ENCODE data around the gene PTP4A1. TPM values are rescaled to one million over a fixed set of nuclear protein-coding genes. Genes with fewer than 3 reads are reported as not detected.
A peak's percentile ranks its signal among the peaks of the same experiment; 100 is the strongest.
"Not testable (repeated sequence)": the region's sequence is repeated elsewhere in the genome, so short reads cannot be mapped to it uniquely, and the experiment has no call there.

The PTP4A1 gene
- total RNA-seq, 1 donor from 2014 or later, result 17.5 TPM

DNA sequence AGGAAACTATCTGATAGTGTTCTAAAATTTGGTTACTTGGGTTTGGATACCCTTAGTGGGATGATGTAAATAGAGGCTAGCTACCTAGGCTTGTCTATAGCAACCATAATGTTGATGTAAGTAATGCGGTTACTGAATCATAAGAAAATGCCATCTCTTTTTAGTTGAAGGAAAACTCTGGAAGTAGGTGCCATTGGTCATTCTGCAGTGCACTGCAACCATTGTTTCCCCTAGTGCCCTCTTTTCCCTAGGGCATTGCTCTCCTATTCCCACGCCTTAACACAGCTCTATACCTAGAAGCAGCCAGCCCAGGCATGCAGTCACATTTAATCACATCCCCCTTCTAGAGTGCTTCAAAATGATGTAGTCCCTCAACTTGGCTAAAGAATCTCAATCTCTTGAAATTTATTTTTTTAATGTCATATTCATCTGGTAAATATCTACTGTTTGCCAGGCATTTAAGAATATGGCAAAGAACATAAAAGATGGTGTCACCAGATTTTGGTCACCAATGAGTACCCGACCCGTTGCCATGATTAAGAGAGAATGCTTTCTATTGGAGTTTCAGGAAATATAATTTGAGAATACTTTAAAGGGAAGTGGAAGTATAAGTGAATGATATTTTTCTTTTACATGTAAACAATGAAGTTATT lies 10.4 kb downstream of the PTP4A1 start:
- no peak for DNase-seq (ENCODE audit: low read depth in 2 of 2)

- no peak for DNase-seq (ENCODE audit: low read depth in 2 of 2)
These were observed 11.8 kb downstream of the PTP4A1 start for GRCh38 chr6:63584125-63584514.

DNA sequence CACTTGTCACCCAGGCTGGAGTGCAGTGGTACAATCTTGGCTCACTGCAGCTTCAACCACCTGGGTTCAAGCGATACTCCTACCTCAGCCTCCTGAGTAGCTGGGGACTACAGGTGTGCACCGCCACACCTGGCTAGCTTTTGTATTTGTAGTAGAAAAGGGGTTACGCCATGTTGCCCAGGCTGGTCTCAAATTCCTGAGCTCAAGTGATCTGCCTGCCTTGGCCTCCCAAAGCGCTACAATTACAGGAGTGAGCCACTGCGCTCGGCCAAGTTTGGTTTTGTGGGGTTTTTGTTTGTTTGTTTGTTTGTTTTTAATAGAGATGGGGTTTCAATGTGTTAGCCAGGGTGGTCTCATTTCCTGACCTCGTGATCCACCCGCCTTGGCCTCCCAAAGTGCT lies 12.3 kb downstream of the PTP4A1 start:
- DNase-seq (ENCODE audit: low read depth in 2 of 2), result no peak

- DNase-seq (ENCODE audit: low read depth in 2 of 2), result not testable (repeated sequence)
These were observed 13.4 kb downstream of the PTP4A1 start for GRCh38 chr6:63585652-63586051.

DNA sequence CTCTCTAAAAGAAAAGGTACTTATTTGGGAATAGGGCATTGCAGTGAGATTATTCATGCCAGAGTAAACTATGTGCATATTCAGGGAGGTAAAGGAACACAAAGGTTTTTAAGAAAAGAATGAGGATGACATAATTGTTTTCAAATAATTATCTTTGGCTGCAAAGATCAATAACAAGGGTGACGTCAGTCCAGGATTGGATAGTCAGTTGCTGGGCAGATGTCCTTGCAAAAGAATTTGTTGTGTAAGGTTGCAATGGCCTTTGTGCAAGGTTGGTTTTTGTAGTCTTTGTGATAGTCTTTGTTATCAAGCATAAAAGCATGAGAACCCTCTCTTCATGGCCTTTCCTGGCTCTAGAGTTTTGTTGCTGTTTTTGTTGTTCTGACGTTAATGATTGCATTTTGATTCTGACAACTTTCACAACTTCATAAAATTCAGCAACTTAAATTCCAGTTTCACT lies 17.7 kb downstream of the PTP4A1 start:
- DNase-seq (ENCODE audit: low read depth in 2 of 2), result peak in 1 of 2 donors; percentile 34

DNA sequence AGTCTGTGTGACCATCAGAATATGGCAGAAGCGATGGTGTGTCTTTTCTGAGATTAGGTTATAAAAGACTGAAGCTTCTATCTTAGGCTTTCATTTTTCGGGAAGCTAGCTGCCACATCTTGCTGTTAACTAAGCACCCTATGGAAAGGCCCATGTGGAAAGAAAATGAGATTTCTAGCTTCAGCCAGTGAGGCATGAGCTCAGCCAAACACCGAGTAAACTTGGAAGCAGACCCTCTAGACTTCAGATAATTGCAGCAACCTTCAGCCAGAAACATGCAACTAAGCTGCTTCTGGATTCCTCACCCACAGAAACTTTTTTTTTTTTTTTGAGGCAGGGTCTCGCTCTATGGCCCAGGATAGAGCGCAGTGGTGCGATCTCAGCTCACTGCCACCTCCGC lies 20.6 kb downstream of the PTP4A1 start:
- DNase-seq (ENCODE audit: low read depth in 2 of 2), result no peak

- no peak for DNase-seq (ENCODE audit: low read depth in 2 of 2)
These were observed 25.1 kb downstream of the PTP4A1 start for GRCh38 chr6:63597141-63598048.

DNA sequence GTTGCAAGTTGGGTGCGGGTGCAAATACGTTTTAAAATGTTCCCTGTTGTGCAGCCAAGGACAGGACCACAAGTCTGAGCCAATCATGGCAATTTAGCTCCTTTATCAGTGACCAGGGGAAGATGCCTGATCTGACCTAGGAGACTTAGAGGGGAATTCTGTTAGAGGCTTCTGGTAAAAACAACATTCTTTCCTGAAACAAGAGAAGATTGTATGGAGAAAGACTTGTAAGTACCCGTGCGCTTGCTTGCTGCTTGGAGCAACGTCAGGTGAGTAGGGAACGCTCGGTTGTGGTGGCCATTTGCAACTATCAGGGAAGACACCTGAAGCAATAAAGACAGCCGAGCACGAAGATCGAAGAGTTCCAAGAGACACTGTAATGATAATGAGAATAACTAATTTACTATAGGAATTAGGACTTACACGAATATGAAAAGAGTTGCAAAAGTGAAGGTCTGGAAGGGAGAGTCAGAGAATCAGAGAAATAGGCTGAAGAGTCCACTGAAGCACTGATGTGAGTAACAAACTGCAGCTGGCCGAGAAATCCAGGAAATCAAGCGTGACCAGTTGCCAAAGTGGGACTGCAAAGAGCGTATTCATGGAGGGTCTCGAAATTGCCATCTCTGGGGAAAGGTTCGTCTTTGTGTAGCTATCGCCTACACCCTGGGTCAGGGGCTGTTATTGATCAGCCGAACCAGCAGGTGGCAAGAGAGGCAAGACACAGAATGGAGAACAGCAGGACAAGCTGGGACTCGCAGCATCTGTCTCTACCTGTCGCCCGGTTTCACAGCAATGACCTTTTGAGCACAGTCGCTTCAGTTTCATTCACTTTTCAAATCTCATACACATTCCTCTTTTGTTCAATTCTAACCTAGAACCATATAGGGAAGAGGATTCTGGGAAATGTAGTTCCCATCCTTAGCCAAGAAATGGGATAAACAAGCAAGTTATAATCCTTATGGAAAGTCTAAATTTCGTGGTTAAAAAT lies 26.1 kb downstream of the PTP4A1 start:
- DNase-seq (ENCODE audit: low read depth in 2 of 2), result peak; percentile 56 to 71

DNA sequence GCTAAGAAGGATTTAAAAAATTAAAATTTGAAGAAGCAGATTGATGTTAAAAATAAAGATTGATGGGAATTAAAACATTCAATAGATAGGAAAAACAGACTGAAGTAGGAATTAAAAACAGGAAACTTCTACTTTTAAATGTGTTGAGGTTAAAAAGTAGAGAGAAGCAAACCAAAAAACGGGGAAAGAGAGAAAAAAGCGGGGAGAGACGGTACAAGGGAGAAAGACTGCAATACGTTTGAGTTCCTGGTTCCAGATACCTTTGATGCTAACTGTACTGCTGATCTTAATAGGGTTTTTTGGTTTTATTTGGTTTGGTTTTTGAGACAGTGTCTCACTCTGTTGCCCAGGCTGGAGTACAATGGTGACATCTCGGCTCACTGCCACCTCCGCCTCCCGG lies 27.0 kb downstream of the PTP4A1 start:
- no peak for DNase-seq (ENCODE audit: low read depth in 2 of 2)

GRCh38 chr6:63600136-63600535 lies 27.9 kb downstream of the PTP4A1 start:
- DNase-seq (ENCODE audit: low read depth in 2 of 2), result no peak

DNA sequence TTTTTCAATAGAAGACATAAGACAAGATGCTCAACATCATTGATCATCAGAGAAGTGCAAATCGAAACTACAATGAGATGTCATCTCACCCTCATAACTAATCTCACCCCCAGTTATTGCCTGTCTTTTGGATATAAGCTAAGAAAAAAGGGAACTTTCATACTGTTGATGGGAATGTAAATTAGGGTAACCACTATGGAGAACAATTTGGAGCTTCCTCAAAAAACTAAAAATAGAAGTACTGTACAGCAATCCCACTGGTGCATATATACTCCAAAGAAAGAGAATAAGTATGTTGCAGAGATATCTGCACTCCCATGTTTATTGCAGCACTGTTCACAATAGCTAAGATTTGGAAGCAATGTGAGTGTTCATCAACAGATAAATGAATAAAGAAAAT lies 37.0 kb downstream of the PTP4A1 start:
- DNase-seq (ENCODE audit: low read depth in 2 of 2), result no peak

GRCh38 chr6:63610944-63611343 lies 38.7 kb downstream of the PTP4A1 start:
- DNase-seq (ENCODE audit: low read depth in 2 of 2), result no peak

- DNase-seq (ENCODE audit: low read depth in 2 of 2), result no peak
These were observed 39.3 kb downstream of the PTP4A1 start for GRCh38 chr6:63611560-63611959.

GRCh38 chr6:63615590-63615989 lies 43.3 kb downstream of the PTP4A1 start:
- no peak for DNase-seq (ENCODE audit: low read depth in 2 of 2)

Other genes starting within 250 kb of the PTP4A1 start
- 29.2 and 40.7 TPM in 2 replicates for gene PHF3, start 63.3 kb downstream of the PTP4A1 start, total RNA-seq